ENCODE data around the gene ITCH.
"Not testable (repeated sequence)": the region's sequence is repeated elsewhere in the genome, so short reads cannot be mapped to it uniquely, and the experiment has no call there.

The ITCH gene

DNA sequence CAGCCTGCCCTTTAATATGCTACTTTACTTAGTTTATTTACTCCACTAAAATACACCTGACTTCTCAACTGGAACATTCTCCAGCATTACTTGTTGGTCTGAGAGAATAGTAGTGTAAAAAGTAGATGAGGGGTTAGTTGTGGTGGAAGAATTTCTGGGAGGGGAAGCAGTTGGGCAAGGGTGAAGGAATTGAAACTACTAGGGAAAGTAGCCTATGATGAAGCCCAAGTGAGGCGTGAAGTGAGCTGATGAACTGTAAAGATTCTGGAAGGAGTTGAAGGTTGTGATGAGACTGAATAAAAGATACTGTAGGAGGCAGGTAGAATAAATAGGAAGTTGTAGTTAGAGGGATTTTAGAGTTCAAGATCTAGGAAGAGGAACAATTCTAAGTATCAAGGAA lies 72.5 kb downstream of the ITCH start:
- no peak overlapping the region for H3K4me3 ChIP-seq (replicated peaks; ENCODE audit: low read depth, low read length)
- TF ChIP-seq, protein P1, sequence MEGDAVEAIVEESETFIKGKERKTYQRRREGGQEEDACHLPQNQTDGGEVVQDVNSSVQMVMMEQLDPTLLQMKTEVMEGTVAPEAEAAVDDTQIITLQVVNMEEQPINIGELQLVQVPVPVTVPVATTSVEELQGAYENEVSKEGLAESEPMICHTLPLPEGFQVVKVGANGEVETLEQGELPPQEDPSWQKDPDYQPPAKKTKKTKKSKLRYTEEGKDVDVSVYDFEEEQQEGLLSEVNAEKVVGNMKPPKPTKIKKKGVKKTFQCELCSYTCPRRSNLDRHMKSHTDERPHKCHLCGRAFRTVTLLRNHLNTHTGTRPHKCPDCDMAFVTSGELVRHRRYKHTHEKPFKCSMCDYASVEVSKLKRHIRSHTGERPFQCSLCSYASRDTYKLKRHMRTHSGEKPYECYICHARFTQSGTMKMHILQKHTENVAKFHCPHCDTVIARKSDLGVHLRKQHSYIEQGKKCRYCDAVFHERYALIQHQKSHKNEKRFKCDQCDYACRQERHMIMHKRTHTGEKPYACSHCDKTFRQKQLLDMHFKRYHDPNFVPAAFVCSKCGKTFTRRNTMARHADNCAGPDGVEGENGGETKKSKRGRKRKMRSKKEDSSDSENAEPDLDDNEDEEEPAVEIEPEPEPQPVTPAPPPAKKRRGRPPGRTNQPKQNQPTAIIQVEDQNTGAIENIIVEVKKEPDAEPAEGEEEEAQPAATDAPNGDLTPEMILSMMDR (IDR thresholded peaks at IDR 0.05; ENCODE audit: low read depth, low read length, missing control alignments), result no peak
- DNase-seq (ENCODE audit: extremely low read depth, low read depth), result no peak

DNA sequence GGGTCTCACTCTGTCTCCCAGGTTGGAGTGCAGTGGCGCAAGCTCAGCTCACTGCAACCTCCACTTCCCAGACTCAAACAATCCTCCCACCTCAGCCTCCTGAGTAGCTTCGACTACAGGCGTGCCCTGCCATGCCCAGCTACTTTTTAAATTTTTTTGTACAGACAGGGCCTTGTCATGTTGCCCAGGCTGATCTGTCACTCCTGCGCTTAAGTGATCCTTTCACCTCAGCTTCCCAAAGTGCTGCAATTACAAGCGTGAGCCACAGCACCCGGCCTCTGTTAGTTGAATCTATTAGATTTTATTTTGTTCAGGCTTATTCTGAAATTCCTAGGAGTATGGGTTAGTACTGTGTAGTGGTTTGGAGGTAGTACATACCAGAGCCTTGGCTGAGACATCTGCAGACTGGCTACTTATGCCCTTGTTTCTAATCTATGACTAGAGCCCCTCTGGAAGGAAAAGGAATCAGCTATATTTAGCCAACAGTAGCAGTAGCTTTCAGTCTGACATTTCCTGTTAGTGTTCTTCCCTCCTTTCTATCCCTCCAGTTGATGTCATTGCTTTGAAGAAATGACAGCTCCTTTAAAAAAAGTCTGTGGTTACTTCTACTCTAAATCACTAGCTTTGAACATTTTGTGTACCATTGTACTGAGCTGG lies 74.4 kb downstream of the ITCH start:
- TF ChIP-seq, protein P1 (IDR thresholded peaks at IDR 0.05; ENCODE audit: low read depth, low read length, missing control alignments), result no peak
- H3K4me3 ChIP-seq (replicated peaks; ENCODE audit: low read depth, low read length), result no peak overlapping the region
- no peak for DNase-seq (ENCODE audit: extremely low read depth, low read depth)

DNA sequence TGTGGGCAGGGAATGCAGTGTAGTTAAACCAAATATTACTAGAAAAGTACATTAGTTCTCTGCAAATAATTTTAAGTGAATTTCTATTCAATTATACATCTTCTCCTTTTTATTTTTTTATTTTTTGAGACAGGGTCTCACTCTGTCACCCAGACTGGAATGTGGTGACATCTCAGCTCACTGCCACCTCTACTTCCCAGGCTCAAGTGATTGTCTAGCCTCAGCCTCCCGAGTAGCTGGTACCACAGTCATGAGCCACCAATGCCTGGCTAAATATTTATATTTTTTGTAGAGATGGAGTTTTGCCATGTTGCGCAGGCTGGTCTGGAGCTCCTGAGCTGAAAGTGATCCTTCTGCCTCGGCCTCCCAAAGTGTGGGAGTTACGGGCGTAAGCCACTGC lies 76.1 kb downstream of the ITCH start:
- no peak overlapping the region for H3K4me3 ChIP-seq (replicated peaks; ENCODE audit: low read depth, low read length)
- no peak for DNase-seq (ENCODE audit: extremely low read depth, low read depth)
- TF ChIP-seq, protein P1 (IDR thresholded peaks at IDR 0.05; ENCODE audit: low read depth, low read length, missing control alignments), result no peak

DNA sequence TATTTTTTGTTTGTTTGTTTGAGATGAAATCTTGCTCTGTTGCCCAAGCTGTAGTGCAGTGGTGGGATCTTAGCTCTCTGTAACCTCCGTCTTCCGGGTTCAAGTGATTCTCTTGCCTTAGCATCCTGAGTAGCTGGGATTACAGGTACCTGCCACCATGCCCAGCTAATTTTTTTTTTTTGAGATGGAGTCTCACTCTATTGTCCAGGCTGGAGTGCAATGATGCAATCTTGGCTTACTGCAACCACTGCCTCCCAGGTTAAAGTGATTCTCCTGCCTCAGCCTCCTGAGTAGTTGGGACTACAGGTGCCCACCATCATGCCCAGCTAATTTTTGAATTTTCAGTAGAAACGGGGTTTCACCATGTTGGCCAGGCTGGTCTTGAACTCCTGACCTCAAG lies 78.3 kb downstream of the ITCH start:
- H3K4me3 ChIP-seq (replicated peaks; ENCODE audit: low read depth, low read length); DNase-seq (ENCODE audit: extremely low read depth, low read depth): not testable (repeated sequence)

DNA sequence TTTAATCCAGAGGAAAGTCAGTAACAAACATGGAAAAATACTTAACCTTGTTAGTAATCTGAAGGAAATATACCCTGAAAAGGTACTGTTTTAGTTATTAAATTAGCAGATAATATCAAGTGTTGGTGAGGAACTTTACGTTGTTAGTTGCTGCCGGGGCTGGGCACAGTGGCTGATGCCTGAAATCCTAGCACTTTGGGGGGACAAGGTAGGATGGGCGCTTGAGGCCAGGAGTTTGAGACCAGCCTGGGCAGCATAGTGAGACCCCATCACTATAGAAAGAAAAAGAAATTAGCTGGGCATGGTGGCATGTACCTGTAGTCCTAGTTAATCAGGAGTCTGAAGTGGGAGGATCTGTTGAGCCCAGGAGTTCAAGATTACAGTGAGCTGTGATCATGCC lies 80.5 kb downstream of the ITCH start:
- TF ChIP-seq, protein P1 (IDR thresholded peaks at IDR 0.05; ENCODE audit: low read depth, low read length, missing control alignments), result no peak
- no peak for DNase-seq (ENCODE audit: extremely low read depth, low read depth)
- no peak overlapping the region for H3K4me3 ChIP-seq (replicated peaks; ENCODE audit: low read depth, low read length)

DNA sequence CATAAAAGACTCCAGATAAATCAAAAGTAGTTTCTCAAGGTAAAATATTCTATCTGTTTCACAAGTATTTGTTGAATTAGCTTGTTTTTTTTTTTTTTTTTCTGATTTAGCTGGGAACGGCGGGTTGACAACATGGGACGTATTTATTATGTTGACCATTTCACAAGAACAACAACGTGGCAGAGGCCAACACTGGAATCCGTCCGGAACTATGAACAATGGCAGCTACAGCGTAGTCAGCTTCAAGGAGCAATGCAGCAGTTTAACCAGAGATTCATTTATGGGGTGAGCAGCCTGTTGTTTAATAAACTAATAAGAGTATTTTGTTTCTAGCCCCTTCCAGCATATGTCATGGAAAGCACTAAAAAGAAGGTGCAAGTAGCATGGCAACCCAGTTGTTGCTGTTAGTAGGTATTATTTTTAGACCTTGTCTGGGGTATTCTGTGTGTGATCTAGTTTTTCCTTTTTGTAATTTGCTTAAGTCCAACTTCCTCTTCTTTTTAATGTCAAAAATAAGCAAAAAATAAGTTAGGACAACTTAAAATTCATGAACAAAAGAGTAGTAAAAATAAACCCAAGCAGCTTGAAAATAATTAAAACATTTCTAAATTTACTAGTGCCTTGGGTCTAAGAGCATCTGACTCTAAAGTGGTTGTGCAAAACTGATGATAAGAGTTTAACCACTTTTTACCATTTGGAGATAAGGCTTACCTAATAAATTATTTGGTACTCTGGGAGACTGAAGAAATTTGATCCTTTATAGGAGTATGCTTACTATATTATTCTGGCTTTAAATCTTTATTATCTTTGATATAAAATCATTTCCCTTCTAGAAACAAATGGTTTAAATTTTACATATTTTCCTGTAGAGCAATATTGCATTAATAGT lies 82.3 kb downstream of the ITCH start:
- no peak overlapping the region for H3K4me3 ChIP-seq (replicated peaks; ENCODE audit: low read depth, low read length)
- no peak for DNase-seq (ENCODE audit: extremely low read depth, low read depth)
- TF ChIP-seq, protein P1 (IDR thresholded peaks at IDR 0.05; ENCODE audit: low read depth, low read length, missing control alignments), result no peak

DNA sequence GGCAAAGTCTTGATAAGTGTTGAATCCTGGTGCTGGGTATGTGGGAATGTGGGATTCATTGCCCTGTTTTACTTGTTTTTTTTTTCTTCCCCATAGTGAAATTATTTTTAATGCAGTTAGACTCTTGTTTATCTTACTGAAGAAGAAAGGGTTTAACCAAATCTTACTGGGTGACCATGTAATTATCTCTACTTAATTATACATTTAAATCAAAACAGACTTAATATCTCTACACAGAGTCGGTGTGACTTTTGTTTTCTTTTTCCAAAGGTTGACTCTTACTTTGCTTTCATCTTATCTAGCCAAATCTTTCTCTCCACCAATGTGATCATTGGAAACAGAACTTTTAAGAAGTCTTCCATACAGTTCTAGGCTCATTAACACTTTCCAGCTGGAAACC lies 85.4 kb downstream of the ITCH start:
- TF ChIP-seq, protein P1 (IDR thresholded peaks at IDR 0.05; ENCODE audit: low read depth, low read length, missing control alignments), result no peak
- no peak overlapping the region for H3K4me3 ChIP-seq (replicated peaks; ENCODE audit: low read depth, low read length)
- no peak for DNase-seq (ENCODE audit: extremely low read depth, low read depth)

Measured in HFF-Myc (cell line).